Dermis microvascular lymphatic vessel endothelial cell (primary cell): ENCODE results near the gene DAP3. TPM values are rescaled to one million over a fixed set of nuclear protein-coding genes. Genes with fewer than 3 reads are reported as not detected.
"Not testable (repeated sequence)": the region's sequence is repeated elsewhere in the genome, so short reads cannot be mapped to it uniquely, and the experiment has no call there.

Experiments
- DNase-seq, 2 donors: peaks; one replicate each; pipeline versions ENCODE4 v3.0.0 to v3.0.0-alpha.2; 2010; ENCODE audit warnings: low read depth in 2 of 2
- total RNA-seq: library from RNA; depleted of rRNA; stranded (reverse); fragments of >200 nt; gene quantifications from 2 replicates; pipeline ENCODE4 v1.2.1, GENCODE V29; 2014

Gene DAP3
- total RNA-seq, 1 donor from 2014 or later, result 38.0 TPM

GRCh38 chr1:155717041-155717440 is 28.1 kb downstream of the DAP3 start:
- DNase-seq, result no peak

DNA sequence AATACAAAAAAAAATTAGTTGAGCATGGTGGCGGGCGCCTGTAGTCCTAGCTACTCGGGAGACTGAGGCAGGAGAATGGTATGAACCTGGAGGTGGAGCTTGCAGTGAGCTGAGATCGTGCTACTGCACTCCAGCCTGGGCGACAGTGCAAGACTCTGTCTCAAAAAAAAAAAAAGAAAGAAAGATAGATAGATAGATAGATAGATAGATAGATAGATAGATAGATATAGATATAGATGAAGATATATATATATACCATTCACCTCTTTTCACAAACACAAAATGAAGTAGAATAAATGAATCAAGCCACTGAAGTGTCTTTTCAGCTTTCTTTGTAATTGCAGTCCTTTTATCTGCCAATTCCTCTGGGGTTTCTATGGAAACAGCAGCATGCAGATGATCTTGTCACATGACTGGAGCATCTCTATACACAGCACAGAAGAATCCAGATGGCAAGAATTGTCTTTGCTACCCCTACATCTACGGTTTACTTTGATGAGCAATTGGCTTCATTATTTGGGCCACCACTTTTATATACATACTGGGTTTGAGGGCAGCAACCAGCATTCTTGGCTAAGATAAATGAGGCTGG is 29.7 kb downstream of the DAP3 start:
- DNase-seq, result not testable (repeated sequence)

DNA sequence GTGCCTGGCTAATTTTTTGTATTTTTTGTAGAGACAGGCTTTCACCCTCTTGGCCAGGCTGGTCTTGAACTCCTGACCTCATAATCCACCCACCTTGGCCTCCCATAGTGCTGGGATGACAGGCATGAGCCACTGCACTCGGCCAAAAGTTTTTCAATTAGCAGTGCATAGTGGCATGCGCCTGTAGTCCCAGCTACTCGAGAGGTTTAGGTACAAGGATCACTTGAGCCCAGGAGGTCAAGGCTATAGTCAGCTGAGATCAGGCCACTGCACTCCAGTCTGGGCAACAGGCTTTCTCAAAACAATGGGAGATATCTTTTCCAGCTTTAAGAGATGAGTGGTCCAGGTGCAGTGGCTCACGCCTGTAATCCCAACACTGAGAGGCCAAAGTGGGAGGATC is 30.8 kb downstream of the DAP3 start:
- DNase-seq, result no peak

DNA sequence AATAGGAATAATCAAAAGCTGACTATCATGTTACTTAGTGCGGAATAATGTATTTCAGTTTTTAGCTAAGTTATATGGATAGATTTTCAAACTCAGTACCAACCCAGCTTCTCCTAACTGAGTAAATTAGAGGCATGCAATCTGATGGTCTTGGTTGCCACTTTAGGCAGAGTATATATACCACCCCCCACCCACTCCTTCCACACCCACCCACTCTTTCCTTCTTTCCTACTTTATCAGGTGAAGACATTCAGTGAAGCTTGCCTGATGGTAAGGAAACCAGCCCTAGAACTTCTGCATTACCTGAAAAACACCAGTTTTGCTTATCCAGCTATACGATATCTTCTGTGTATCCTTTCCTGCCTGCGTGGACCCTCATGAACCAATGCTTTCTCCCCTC is 36.3 kb downstream of the DAP3 start:
- no peak for DNase-seq

- peak; percentile 73 to 74 for DNase-seq
Observed at GRCh38 chr1:155729031-155729898, 40.4 kb downstream of the DAP3 start.

DNA sequence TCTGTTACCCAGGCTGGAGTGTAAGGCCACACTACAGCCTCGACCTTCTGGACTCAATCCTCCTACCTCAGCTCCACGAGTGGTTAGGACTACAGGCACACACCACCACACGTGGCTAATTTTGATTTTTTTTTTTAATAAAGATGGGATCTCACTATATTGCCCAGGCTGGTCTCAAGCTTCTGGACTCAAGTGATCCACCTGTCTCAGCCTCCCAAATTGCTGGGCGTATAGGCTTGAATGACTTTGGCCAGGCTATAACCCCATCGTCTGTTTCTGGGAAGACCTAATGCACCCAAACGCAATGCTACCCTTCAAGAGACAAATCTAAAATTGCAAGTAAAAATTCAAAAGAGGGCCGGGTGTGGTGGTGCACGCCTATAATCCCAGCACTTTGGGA is 52.1 kb downstream of the DAP3 start:
- no peak for DNase-seq

- no peak for DNase-seq
Observed at GRCh38 chr1:155741908-155742307, 53.0 kb downstream of the DAP3 start.

DNA sequence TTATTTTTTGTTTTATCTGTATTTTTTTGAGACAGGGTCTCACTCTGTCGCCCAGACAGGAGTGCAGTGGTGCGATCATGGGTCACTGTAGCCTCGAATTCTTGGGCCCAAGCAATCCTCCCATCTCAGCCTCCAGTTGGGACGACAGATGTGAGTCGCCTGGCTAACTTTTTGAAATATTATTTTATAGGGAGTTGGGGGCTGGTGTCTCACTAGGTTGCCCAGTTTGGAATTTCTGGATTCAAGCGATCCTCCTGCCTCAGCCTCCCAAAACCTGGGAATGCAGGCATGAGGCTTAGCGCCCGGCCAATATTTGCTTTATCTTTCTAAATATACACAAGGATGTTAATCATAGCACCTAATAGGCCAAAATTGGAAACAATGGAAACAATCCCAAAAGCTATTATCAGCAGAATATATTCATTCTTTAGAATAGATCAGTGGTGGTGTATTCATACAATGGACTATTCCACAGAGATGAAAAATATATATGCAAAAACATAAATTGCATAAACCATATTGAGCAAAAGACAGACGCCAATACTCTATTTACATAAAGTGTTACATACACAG is 55.9 kb downstream of the DAP3 start:
- DNase-seq, result no peak

DNA sequence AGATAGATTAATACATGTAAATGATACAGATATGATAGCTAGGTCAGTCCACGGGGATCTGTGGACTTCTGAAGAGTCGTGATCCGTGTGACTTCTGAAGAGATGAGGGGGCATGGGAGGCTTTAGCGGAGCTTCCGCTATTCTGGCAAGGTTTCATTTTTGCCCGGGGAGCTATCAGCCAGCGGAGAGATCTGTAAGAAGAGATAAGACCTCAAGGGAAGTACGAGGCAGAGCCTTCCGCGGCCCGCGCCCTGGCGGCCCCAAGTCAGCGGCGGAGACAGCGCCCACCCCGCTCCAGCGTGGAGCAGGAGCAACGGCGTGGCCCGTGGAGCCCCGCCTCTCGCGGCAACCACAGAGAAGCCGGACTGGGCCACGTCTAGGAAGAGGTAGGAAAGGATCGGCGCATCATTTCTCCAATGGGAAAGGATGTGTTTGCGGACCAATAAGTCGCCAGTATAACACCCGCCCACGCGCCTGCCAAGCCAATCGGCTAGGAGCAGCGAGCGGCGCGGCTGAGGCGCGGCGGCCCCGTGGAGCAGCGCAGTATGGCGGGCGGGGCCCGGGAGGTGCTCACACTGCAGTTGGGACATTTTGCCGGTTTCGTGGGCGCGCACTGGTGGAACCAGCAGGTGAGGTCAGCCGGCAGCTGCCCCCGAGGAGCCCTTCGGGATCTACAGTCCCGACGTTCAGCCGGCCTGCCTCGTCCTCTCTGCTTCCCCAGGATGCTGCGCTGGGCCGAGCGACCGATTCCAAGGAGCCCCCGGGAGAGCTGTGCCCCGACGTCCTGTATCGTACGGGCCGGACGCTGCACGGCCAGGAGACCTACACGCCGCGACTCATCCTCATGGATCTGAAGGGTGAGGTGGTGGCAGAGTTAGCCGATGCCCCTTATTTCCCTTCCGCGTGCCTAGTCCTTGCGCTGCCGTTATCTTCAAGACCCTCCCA is 56.7 kb downstream of the DAP3 start:
- DNase-seq, result peak; percentile 95 to 99

- not testable (repeated sequence) for DNase-seq
Observed at GRCh38 chr1:155747586-155747985, 58.7 kb downstream of the DAP3 start.

GRCh38 chr1:155748141-155748540 is 59.2 kb downstream of the DAP3 start:
- not testable (repeated sequence) for DNase-seq

DNA sequence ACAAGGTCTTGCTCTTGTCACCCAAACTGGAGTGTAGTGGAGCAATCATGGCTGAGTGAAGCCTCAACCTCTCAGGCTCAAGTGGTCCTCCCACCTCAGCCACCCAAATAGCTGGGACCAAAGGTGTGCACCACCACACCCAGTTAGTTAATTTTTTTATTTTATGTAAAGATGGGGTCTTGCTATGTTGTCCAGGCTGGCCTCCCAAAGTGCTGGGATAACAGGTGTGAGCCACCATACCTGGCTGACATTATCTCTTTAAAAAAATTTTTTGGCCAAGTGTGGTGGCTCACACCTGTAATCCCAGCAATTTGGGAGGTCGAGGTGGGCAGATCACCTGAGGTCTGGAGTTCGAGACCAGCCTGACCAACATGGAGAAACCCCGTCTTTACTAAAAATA is 70.1 kb downstream of the DAP3 start:
- not testable (repeated sequence) for DNase-seq

DNA sequence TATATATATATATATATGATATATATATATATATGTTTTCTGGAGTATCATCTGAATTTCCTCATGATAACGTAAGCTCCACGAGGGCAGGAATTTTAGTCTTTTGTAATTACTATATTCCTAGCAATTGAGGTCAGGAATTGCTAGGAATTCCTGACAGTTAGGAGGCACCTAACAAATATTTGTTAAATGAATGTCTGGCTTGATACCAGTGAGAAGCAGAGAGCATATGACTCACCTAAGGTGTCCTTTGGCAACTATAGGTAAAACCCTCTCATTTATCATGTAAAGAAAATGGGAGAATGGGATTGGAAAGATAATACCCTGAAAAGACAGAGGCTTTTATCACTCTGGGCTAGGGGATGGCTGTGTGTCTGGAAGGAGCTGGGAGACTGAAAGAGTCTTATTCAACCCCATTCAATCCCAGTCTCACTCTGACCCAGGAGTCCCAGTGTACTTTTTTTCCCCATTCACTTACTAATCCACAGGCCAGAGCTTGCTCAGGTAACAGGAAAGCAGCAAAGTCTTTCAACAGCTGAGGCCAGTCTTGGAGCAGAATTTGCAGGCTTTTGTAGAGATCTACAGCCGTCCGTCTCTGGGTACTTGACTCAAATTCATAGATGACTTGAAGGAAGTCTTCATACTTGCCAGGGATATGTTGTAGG is 71.2 kb downstream of the DAP3 start:
- no peak for DNase-seq

GRCh38 chr1:155760751-155761475 is 72.0 kb downstream of the DAP3 start:
- no peak for DNase-seq

GRCh38 chr1:155761736-155762405 is 73.0 kb downstream of the DAP3 start:
- peak in 1 of 2 donors; percentile 71 for DNase-seq

DNA sequence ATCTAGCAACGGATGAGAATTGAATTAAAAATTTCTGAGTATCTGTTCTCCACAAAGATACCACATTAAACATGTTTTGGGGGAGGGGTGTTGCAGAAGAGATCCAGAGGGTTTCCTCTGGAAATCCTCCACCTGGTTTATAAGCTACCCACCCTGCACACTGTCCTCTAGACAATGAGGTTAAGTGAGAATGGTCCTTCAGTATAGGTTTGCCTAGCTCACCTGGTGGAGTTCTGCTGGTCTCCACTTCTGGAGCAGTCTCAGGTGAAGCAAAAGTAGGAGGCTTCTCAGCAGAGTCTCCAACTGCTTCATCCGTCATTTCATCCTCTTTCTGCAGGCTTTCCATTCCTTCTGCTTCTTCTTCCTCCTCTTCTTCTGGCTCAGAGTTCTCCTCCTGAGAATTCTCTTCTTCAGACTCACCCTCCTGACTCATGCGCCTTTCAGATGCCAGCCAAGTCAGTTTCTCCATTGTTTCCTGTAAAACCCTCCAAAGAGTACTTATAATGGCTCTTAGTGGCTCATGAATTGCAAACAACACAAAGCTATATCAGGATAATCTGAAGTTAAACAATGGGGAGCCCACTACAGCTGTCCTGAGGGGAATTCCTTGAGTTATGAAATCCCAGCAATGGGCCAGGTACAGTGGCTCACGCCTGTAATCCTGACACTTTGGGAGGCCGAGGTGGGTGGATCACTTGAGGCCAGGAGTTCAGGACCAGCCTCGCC is 74.4 kb downstream of the DAP3 start:
- peak in 1 of 2 donors; percentile 83 for DNase-seq

DNA sequence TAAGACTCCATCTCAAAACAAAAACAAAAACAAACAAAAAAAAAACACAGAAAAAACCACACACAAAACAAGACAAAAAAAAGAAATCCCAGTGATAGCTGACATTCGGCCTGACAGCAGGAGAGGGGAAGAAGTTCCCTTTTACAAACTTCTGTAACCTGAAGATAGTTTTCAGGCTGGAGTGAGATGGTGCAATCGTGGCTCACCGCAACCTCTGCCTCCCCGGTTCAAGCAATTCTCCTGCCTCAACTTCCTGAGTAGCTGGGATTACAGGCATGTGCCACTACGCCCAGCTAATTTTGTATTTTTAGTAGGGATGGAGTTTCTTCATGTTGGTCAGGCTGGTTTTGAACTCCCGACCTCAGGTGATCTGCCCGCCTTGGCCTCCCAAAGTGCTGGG is 75.1 kb downstream of the DAP3 start:
- not testable (repeated sequence) for DNase-seq

GRCh38 chr1:155767399-155767989 is 78.6 kb downstream of the DAP3 start:
- DNase-seq, result not testable (repeated sequence)

GRCh38 chr1:155769257-155769656 is 80.4 kb downstream of the DAP3 start:
- DNase-seq, result no peak
